ENCODE measurements around the gene B3GALT6.

The B3GALT6 gene

DNA sequence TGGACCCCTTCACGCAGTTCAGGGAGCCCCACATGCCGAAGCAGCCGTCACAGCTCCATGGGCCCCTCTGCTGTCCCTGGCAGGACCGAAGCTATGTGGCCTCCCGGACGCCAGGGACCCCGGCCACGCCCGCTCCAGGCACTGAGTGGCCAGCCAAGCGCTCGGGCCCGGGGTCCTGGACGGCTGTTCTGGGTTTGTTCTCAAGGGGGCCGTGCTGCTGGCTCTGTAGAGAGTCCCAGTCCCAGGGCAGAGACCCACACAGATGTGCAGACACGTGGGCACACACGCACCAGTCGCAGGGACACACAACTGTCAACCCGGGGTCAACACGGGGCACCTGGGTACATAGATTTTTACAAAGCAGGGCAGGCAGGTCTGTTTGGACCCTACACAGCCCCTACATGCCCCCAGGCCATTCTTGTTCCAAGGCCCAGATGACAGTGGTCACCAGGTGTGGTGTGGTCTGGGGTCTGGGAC is 6.7 kb downstream of the B3GALT6 start:
- TF ChIP-seq, protein P1, sequence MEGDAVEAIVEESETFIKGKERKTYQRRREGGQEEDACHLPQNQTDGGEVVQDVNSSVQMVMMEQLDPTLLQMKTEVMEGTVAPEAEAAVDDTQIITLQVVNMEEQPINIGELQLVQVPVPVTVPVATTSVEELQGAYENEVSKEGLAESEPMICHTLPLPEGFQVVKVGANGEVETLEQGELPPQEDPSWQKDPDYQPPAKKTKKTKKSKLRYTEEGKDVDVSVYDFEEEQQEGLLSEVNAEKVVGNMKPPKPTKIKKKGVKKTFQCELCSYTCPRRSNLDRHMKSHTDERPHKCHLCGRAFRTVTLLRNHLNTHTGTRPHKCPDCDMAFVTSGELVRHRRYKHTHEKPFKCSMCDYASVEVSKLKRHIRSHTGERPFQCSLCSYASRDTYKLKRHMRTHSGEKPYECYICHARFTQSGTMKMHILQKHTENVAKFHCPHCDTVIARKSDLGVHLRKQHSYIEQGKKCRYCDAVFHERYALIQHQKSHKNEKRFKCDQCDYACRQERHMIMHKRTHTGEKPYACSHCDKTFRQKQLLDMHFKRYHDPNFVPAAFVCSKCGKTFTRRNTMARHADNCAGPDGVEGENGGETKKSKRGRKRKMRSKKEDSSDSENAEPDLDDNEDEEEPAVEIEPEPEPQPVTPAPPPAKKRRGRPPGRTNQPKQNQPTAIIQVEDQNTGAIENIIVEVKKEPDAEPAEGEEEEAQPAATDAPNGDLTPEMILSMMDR (IDR thresholded peaks at IDR 0.05; ENCODE audit: low read depth, low read length, missing control alignments) = no peak
- no peak overlapping the region for H3K4me3 ChIP-seq (replicated peaks; ENCODE audit: low read depth, low read length)

DNA sequence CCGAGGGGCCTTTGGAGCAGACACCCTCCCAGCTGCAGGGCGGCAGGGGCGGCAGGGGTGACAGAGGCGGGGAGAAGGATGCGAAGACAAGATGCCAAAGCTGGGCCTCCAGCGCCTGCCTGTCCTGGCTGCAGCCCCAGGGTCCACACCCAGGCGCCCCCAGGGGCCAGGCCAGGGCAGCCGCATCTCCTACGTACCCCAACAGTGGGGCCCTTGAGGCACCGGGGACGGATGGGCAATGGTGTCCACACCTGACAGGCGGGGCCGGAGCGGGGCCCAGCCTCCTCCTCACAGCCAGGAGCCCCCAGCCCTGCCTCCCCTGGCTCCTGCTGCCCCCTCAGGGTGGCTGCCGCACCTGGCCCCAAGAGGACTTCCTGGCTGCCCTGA is 7.2 kb downstream of the B3GALT6 start:
- H3K4me3 ChIP-seq (replicated peaks; ENCODE audit: low read depth, low read length) = no peak overlapping the region
- no peak for DNase-seq (ENCODE audit: extremely low read depth, low read depth)
- TF ChIP-seq, protein P1 (IDR thresholded peaks at IDR 0.05; ENCODE audit: low read depth, low read length, missing control alignments) = no peak

More for the DNA sequence above, 6.7 kb downstream of the B3GALT6 start:
- DNase-seq (ENCODE audit: extremely low read depth, low read depth) = no peak

DNA sequence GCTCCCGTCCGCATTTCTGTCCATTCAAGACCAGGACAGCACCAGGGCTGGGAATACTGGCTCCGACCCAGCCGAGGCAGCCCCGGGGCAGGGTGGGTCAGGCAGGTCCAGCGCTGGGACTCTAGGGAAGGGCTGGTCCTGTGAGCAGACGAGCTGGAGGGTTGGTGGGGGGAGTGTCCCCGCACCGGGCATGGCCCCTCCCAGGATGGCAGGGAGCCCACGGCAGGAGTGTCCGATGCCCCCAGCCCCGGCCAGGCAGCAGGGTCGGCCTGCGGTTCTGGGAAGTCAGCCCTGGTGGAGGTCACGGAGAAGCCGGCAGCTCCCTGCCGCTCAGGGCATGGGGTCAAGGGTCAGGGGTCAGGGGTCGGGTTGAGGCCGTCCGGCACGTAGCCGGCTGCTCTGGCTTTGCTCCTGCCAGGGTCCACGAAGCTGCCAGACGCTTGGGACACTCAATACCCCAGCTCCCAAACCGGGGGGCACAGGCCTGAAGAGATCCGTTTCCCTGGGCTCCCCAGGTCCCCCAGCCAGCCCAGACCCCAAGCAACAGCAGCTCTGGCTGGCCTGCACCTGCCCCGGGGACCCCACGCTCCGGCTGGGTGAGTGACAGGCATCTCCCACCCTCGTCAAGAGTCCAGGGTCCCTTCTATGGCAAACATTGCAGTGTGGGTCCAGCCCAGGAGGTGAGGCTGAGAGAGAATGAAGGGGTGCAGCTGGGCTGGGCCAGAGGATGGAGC is 7.7 kb downstream of the B3GALT6 start:
- TF ChIP-seq, protein P1 (IDR thresholded peaks at IDR 0.05; ENCODE audit: low read depth, low read length, missing control alignments) = no peak
- no peak overlapping the region for H3K4me3 ChIP-seq (replicated peaks; ENCODE audit: low read depth, low read length)
- DNase-seq (ENCODE audit: extremely low read depth, low read depth) = no peak

DNA sequence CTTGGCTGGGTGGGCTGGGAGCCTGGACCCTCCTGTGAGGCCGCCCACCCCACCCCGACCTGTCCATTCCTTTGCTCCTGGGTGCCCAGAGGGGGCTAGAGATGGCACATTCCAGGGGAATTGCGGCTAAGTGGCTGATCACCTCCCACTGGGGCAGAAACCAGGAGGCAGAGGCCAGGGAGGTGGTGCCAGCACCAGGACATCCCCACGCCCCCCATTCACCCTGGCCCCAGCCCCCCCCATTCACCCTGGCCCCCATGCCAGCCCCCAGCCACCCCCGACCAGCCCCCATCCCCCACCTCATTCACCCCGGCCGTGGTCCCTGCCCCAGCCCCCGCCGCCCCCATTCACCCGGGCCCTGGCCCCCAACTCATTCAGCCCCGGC is 8.3 kb downstream of the B3GALT6 start:
- no peak overlapping the region for H3K4me3 ChIP-seq (replicated peaks; ENCODE audit: low read depth, low read length)
- TF ChIP-seq, protein P1 (IDR thresholded peaks at IDR 0.05; ENCODE audit: low read depth, low read length, missing control alignments) = no peak
- no peak for DNase-seq (ENCODE audit: extremely low read depth, low read depth)

DNA sequence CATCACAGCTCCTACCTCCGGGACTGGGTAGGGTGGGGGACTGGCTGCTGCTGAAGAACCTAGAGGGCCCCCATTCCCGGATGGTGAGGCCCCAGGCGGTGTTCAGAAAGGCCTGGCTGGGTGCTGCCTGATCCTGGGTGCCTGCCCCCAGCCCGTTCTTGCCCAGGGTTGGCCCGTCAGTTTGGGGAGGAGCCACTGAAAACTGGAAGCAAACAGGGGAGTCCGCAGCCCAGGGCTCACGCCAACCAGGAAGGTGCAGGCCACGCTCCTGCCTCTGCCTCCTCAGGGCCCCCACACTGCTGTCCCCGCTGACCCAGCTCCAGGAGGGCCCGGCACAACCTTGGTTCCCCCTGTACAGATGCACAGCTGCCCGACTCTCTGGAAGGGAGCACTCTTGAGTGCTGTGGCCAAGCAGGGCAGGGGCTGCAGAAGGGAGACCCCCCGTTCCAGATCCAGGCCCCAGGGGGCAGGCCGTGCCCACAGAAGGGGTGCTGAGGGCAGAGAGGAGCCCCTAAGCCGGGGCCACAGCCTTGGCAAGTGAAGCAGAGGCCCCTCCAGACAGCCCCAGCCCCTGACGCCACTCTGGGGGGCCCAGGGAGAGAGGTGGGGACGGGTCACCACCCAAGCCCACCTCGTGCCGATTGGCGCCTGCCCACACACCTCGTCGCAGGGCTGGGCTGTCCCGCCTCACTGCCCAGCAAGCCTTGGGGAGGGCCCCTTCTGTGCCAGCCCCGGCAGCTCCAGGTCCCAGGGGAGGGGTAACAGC is 9.0 kb downstream of the B3GALT6 start:
- TF ChIP-seq, protein P1 (IDR thresholded peaks at IDR 0.05; ENCODE audit: low read depth, low read length, missing control alignments) = no peak
- H3K4me3 ChIP-seq (replicated peaks; ENCODE audit: low read depth, low read length) = no peak overlapping the region
- DNase-seq (ENCODE audit: extremely low read depth, low read depth) = no peak

DNA sequence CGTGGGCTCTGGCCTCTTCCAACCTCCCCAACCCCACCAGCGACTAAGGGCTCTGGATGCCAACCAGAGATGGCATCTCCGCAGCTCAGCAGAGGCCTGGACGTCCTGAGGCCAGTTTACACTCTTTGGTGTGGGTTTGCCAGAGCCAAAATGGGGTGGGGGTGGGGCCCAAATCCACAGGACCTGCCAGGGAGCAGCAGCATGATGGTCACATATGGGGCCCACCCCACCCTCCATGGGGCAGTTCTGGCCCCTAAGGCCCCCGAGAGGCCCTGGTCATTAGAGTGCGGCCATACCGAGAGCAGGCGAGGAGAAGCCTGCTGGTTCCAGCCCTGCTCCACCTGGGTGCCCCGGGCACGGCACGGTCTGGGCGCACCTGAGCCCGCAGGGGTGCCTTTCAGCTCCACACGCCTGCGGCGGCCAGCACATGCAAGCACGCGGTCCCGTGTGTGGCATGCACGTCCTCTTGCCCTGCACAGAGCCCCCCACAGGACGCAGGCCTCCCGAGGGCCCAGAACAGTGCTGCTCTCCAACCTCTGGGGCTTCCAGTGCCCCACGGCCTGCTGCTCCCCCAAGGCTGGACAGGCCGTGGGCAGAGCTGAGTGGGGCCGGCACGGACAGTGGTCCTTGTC is 9.7 kb downstream of the B3GALT6 start:
- no peak for DNase-seq (ENCODE audit: extremely low read depth, low read depth)
- H3K4me3 ChIP-seq (replicated peaks; ENCODE audit: low read depth, low read length) = no peak overlapping the region
- TF ChIP-seq, protein P1 (IDR thresholded peaks at IDR 0.05; ENCODE audit: low read depth, low read length, missing control alignments) = no peak

All from HFF-Myc (cell line).